Fibroblast of skin of left biceps (primary cell): ENCODE data around the gene ZNF189.

Experiments used
- DNase-seq, 2 experiments: peaks; one replicate each; pipeline ENCODE4 v3.0.0-alpha.2; 2013; ENCODE audit warnings: low read depth in 2 of 2

ZNF189 gene

DNA sequence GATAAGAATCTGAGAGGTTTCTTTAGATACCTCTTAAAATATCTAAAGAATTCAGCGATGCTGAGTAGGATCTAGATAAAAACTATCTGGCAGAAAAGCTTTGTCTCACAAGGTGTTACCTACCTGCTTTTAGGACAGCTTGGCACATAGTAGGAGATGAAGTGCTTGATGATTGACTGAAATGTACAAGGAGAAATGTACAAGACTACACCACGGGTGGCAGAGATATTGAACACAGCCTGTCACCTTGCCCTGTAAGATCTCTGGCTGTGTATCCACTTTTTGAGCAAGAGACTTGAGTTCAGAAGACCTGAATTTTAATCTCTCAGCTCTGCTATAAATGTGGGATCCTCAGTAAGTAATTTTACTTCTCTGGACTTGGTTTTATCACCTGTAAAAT lies 21.2 kb downstream of the ZNF189 start:
- DNase-seq = no peak

GRCh38 chr9:101421653-101422065 lies 23.0 kb downstream of the ZNF189 start:
- no peak for DNase-seq

GRCh38 chr9:101427358-101427757 lies 28.7 kb downstream of the ZNF189 start:
- no peak for DNase-seq

- no peak for DNase-seq
Observed at GRCh38 chr9:101427957-101428655, 29.5 kb downstream of the ZNF189 start.

- DNase-seq = no peak
Observed at GRCh38 chr9:101428909-101429308, 30.3 kb downstream of the ZNF189 start.

GRCh38 chr9:101429736-101430135 lies 31.1 kb downstream of the ZNF189 start:
- DNase-seq = no peak

- DNase-seq = no peak
Observed at GRCh38 chr9:101432171-101432570, 33.5 kb downstream of the ZNF189 start.

GRCh38 chr9:101432740-101433139 lies 34.1 kb downstream of the ZNF189 start:
- no peak for DNase-seq

GRCh38 chr9:101433229-101433628 lies 34.6 kb downstream of the ZNF189 start:
- no peak for DNase-seq

GRCh38 chr9:101434998-101435397 lies 36.3 kb downstream of the ZNF189 start:
- DNase-seq = no peak

DNA sequence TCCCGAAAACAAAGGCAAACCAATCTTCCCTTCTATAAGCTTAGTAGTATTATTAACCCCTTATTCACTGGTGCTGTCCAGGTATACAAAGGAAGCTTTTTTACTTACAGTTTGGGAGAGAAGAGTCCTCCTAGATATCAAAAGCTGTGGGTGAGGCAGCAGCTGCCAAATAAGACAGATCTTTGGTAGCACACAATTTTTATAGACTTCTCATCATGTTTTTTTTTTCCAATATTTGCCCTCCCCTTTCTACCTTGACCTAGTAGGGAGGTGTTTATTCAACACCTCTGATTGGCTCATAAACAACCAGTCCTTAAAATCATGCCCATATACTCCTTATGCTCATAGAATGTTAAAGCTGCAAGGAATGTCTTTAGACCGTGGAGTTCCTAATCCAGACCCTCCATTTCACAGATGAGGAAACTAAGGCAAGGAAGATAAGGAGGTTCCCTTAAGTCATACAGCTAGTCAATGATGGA lies 37.0 kb downstream of the ZNF189 start, which contains the start of gene ALDOB:
Gene ALDOB, minus strand, starts transcription at position 174 of the 479 bp plus-strand sequence. CDS start 4,887 bp downstream, outside the sequence.
- DNase-seq = no peak

- DNase-seq = no peak
Observed at GRCh38 chr9:101437806-101438232, 39.2 kb downstream of the ZNF189 start.

- no peak for DNase-seq
Observed at GRCh38 chr9:101438523-101438922, 39.9 kb downstream of the ZNF189 start.

GRCh38 chr9:101440714-101441230 lies 42.1 kb downstream of the ZNF189 start:
- DNase-seq = no peak

- no peak for DNase-seq
Observed at GRCh38 chr9:101442318-101442717, 43.7 kb downstream of the ZNF189 start.

DNA sequence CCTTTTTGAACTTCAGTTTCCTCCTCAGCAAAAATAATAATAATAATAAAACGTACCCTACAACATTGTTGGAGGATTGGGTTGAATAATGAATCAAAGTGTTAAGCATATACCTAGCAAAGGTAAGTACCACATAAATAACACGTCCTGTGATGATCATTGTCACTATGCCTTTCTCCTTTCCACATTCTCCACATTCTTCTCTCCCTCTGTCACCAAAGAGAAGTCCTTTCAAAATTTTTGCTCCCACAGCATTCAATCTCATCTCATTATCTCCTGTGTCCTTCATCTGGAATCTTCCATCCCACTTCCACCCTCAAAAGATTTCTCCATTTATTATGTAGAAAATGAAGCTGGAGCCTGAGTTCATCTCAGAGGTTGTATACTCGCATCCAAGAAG lies 44.1 kb downstream of the ZNF189 start:
- DNase-seq = no peak

- no peak for DNase-seq
Observed at GRCh38 chr9:101443364-101443771, 44.7 kb downstream of the ZNF189 start.

GRCh38 chr9:101445353-101446029 lies 46.8 kb downstream of the ZNF189 start:
- DNase-seq = no peak

DNA sequence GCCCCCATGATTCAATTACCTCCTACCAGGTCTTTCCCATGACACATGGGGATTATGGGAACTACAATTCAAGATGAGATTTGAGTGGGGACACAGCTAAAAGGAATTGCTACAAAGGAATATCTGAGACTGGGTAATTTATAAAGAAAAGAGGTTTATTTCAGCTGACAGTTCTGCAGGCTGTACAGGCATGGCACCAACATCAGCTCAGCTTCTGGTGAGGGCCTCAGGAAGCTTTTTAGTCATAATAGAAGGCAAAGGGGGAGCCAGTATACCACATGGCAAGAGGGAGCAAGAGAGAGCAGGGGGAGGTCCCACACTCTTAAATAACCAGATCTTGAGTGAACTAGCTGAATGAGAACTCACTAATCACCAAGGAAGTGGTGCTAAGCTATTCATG lies 48.1 kb downstream of the ZNF189 start:
- DNase-seq = no peak

DNA sequence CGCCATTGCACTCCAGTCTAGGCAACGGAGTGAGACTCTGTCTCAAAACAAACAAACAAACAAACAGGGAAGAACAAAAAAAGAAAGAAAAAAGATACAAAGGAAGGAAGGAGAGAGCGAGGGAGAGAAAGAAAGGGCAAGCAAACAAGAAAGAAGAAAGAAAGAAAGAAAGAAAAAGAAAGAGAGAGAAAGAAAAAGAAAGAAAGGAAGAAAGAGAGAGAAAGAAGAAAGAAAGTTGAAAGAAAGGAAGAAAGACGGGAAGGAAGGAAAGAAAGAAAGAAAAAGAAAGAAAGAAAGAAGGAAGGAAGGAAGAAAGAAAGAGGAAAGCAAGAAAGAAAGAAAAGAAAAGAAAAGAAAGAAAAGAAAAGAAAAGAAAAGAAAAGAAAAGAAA lies 50.0 kb downstream of the ZNF189 start:
- DNase-seq = no peak

DNA sequence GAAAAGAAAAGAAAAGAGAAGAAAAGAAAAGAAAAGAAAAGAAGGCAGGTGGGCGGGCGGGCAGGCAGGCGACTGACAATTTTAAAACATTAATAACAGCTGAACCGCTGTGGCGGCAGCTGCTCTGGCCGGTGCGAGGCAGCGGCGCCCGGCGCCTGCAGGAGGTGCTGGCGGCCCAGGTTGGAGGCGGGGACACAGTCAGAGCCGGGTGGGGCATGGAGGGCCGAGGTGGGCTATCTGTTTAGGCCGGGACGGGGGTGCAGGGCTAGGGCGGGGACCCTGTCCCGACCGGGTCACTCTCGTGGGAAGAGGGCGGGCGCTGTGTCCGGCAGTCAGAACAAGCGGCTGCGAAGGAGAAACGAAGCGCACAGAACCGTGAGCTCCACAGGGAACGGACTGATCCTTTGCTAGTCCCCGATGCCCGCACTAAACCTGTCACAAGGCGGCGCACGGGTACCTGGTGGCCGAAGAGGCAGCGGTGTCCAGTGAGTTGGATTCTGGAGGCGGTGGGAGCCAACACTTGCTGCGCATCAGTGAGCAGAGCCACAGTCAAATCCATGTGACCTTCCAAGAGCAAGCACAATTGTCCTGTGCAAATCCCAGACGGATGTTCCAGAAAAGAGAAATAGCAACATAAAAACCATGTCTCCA lies 50.5 kb downstream of the ZNF189 start:
- no peak for DNase-seq

DNA sequence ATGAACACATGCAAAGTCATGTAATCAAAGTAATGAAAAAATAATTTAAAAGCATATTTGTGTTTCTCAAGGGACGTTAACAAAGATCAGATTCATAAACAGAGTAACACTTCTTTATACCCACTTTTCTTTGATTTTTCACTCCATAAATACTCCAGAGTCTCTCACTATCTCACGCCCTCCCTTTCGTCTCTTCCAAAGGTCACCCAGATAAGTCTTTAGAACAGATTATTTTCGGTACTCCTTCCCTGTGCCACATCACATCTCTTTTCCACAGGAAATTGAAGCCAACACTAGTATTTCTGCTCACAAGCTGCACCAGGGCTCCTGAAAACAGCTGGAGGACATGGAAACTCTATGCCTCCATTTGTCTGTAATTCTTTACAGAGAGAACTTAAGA lies 52.3 kb downstream of the ZNF189 start:
- DNase-seq = no peak
